OCI-LY3 (cell line): ENCODE results near the gene RAB19.

Source experiments
- H2AFZ ChIP-seq: fragments of 200-600, 300-600 bp; shearing (Covaris generic); 2 replicates; pipeline ENCODE4 v1.6.0; 2014; ENCODE audit warnings: antibody characterized with exemption, low read depth, low read length
- H3K27ac ChIP-seq: fragments of 200-600, 300-600 bp; sonication (generic); 2 replicates; pipeline ENCODE4 v1.5.1; 2014; ENCODE audit warnings: mild to moderate bottlenecking, low read length, moderate library complexity, mixed read lengths
- H3K27me3 ChIP-seq: fragments of 200-600, 300-600 bp; sonication (generic); 2 replicates; pipeline ENCODE4 v1.6.1; 2014; ENCODE audit warnings: low read depth, low read length, mixed read lengths
- H3K36me3 ChIP-seq: fragments of 200-600, 300-600 bp; sonication (generic); replicated peaks from 2 replicates; pipeline ENCODE3; 2014; ENCODE audit warnings: low read depth, low read length, mixed read lengths
- H3K4me1 ChIP-seq: fragments of 300-600, 200-600 bp; sonication (generic); 2 replicates; pipeline ENCODE4 v1.6.1; 2014; ENCODE audit warnings: low read length, mixed read lengths
- H3K4me2 ChIP-seq: fragments of 200-600, 300-600 bp; sonication (generic); 2 replicates; pipeline ENCODE4 v1.6.1; 2014; ENCODE audit warnings: low read length, mixed read lengths
- H3K4me3 ChIP-seq: fragments of 300-600, 200-600 bp; sonication (generic); 2 replicates; pipeline ENCODE4 v1.5.1; 2014; ENCODE audit warnings: antibody characterized with exemption, mild to moderate bottlenecking, low read length, moderate library complexity
- H3K79me2 ChIP-seq: fragments of 300-600, 200-600 bp; shearing (Covaris generic); 2 replicates; pipeline ENCODE4 v1.6.1; 2014; ENCODE audit warnings: mild to moderate bottlenecking, low read length, mixed read lengths
- H3K9ac ChIP-seq: fragments of 300-600, 200-600 bp; shearing (Covaris generic); 2 replicates; pipeline ENCODE4 v1.6.0; 2014; ENCODE audit warnings: mild to moderate bottlenecking, low read length, moderate library complexity
- H3K9me3 ChIP-seq: fragments of 200-600, 300-600 bp; shearing (Covaris generic); 2 replicates; pipeline ENCODE4 v1.6.1; 2014; ENCODE audit warnings: low read length, mixed read lengths; ENCODE audit not compliant: insufficient read depth
- H4K20me1 ChIP-seq: fragments of 200-600, 300-600 bp; sonication (generic); 2 replicates; pipeline ENCODE4 v1.6.1; 2016; ENCODE audit warnings: low read length, mixed read lengths; ENCODE audit not compliant: insufficient read depth
- CTCF ChIP-seq: fragments of 200-600, 300-600 bp; sonication (generic); IDR thresholded peaks from 2 replicates; pipeline ENCODE4 v1.5.1; 2014; ENCODE audit warnings: antibody characterized with exemption, low read length, low read depth
- EZH2phosphoT487 ChIP-seq: fragments of 200-600 bp; shearing (Covaris generic); IDR thresholded peaks from 2 replicates; pipeline ENCODE4 v1.6.1; 2018; ENCODE audit warnings: antibody characterized with exemption, mixed run types, low read depth

Gene RAB19

GRCh38 chr7:140456551-140457051 lies 52.7 kb downstream of the RAB19 start:
- TF ChIP-seq CTCF = no peak
- no peak for TF ChIP-seq EZH2phosphoT487
- Histone ChIP-seq H3K4me3 (no peak overlapping the region), H3K9me3 (no peaks in the 10 kb centered on the region), H3K36me3 (peaks cover 58% of the 10 kb centered on the region), H3K9ac (no peak overlapping the region), H3K79me2 (no peaks in the 10 kb centered on the region), H4K20me1 (peaks cover 60% of the 10 kb centered on the region), H3K4me1 (peaks cover 19% of the 10 kb centered on the region; the same call in 1 of the 2 replicates), H3K27ac (no peak overlapping the region), H3K4me2 (no peak overlapping the region), H2AFZ (no peak overlapping the region), H3K27me3 (no peaks in the 10 kb centered on the region)

GRCh38 chr7:140458201-140458600 lies 54.3 kb downstream of the RAB19 start:
- H3K4me2 ChIP-seq = no peak overlapping the region
- no peaks in the 10 kb centered on the region for H3K27me3 ChIP-seq
- TF ChIP-seq EZH2phosphoT487 (no peak), CTCF (no peak)
- H3K9me3 ChIP-seq = no peaks in the 10 kb centered on the region
- H3K27ac ChIP-seq = no peak overlapping the region
- H2AFZ ChIP-seq = no peak overlapping the region
- no peaks in the 10 kb centered on the region for H3K79me2 ChIP-seq
- no peak overlapping the region for H3K4me3 ChIP-seq
- peaks cover 52% of the 10 kb centered on the region for H3K36me3 ChIP-seq
- peaks cover 59% of the 10 kb centered on the region for H4K20me1 ChIP-seq
- H3K9ac ChIP-seq = no peak overlapping the region
- H3K4me1 ChIP-seq = peaks cover 19% of the 10 kb centered on the region; the same call in 1 of the 2 replicates

- Histone ChIP-seq H3K9ac (no peak overlapping the region), H3K27me3 (no peaks in the 10 kb centered on the region), H4K20me1 (peaks cover 54% of the 10 kb centered on the region), H3K4me2 (no peak overlapping the region), H3K4me1 (peaks cover 19% of the 10 kb centered on the region; the same call in 1 of the 2 replicates), H2AFZ (no peak overlapping the region), H3K36me3 (peaks cover 52% of the 10 kb centered on the region), H3K79me2 (no peaks in the 10 kb centered on the region), H3K9me3 (no peaks in the 10 kb centered on the region), H3K27ac (no peak overlapping the region), H3K4me3 (no peak overlapping the region)
- TF ChIP-seq CTCF (no peak), EZH2phosphoT487 (no peak)
Observed at GRCh38 chr7:140458916-140459315, 55.1 kb downstream of the RAB19 start.

- peaks cover 3% of the 10 kb centered on the region; the same call in 1 of the 2 replicates for H3K79me2 ChIP-seq
Observed at GRCh38 chr7:140463111-140463510, 59.3 kb downstream of the RAB19 start.

More at GRCh38 chr7:140463111-140463510, 59.3 kb downstream of the RAB19 start:
- Histone ChIP-seq H4K20me1 (peaks cover 38% of the 10 kb centered on the region), H3K36me3 (peaks cover 30% of the 10 kb centered on the region), H3K4me3 (no peak overlapping the region), H3K27ac (no peak overlapping the region), H3K9ac (no peak overlapping the region), H3K4me2 (no peak overlapping the region), H3K9me3 (no peaks in the 10 kb centered on the region), H2AFZ (no peak overlapping the region), H3K27me3 (no peaks in the 10 kb centered on the region), H3K4me1 (peaks cover 7% of the 10 kb centered on the region; the same call in 1 of the 2 replicates)
- no peak for TF ChIP-seq EZH2phosphoT487
- no peak for TF ChIP-seq CTCF
